Panc1 (cell line): Measurements from ENCODE around the gene PCSK7.

Experiments
- CTCF ChIP-seq: fragments of 450-650 bp; IDR thresholded peaks from 2 replicates; pipeline ENCODE4 v1.5.1; 2017; ENCODE audit warnings: mild to moderate bottlenecking
- POLR2AphosphoS5 ChIP-seq: IDR thresholded peaks from 2 replicates; pipeline ENCODE4 v1.6.1; 2012; ENCODE audit warnings: mild to moderate bottlenecking, low read depth, low read length, moderate library complexity
- REST ChIP-seq, 2 experiments: IDR thresholded peaks; 2 replicates each; pipeline ENCODE4 v1.6.1; 2011 to 2012; ENCODE audit warnings: low read depth in 2 of 2, control low read depth in 1 of 2, low read length in 1 of 2, mild to moderate bottlenecking in 1 of 2, moderate library complexity in 1 of 2; ENCODE audit not compliant: insufficient read depth in 1 of 2

GRCh38 chr11:117201658-117202305 lies 30.1 kb downstream of the PCSK7 start:
- TF ChIP-seq CTCF (no peak), REST (IDR thresholded peaks at IDR 0.05; ENCODE audit: insufficient read depth in 1 of 2, low read depth in 2 of 2, low read length in 1 of 2) (no peak), POLR2AphosphoS5 (no peak)
